ENCODE results near the gene PSRC1.

Gene PSRC1

DNA sequence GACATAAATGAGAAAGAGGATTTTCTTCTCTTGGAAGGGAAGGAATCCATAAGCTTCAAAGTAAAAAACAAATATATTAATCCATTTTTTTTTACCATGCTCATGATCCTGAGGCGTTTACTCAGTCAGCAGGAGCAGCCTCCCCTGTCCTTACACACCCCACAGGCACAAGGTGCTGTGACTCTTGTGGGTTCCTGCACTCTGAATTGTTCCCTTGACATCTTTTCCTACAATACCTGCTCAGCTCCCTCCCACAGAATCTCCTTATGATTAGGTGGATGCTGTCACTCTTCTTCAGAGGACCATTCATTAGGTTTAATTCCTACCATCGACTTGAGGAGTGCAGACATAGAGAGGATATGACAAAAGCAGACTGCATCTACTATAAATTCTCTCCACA, 10.1 kb upstream of the PSRC1 start:
- H2AFZ ChIP-seq (ENCODE audit: low read length): no peak overlapping the region
- no peaks in the 10 kb centered on the region for H3K79me2 ChIP-seq (ENCODE audit: insufficient read depth, low read length)
- H4K20me1 ChIP-seq (ENCODE audit: insufficient read depth, low read length, poor library complexity, severe bottlenecking): no peaks in the 10 kb centered on the region
- no peak overlapping the region for H3K4me3 ChIP-seq (ENCODE audit: low read length, poor library complexity, severe bottlenecking)
- H3K4me1 ChIP-seq (ENCODE audit: insufficient read depth, low read length, poor library complexity, severe bottlenecking): no peaks in the 10 kb centered on the region
- no peaks in the 10 kb centered on the region for H3K9me3 ChIP-seq (ENCODE audit: insufficient read depth, low read depth, low read length)
- H3K4me2 ChIP-seq (ENCODE audit: low read depth, low read length, poor library complexity, severe bottlenecking): no peak overlapping the region
- H3K27me3 ChIP-seq (ENCODE audit: insufficient read depth, low read length, poor library complexity, severe bottlenecking): no peaks in the 10 kb centered on the region
- no peak overlapping the region for H3K9ac ChIP-seq (ENCODE audit: low read depth, low read length, poor library complexity, severe bottlenecking)
- no peaks in the 10 kb centered on the region for H3K36me3 ChIP-seq (ENCODE audit: insufficient read depth, low read length)
- H3K9me2 ChIP-seq (replicated peaks; ENCODE audit: low read depth, low read length): no peaks in the 10 kb centered on the region
- TF ChIP-seq EZH2phosphoT487 (IDR thresholded peaks at IDR 0.05; ENCODE audit: borderline replicate concordance): no peak
- TF ChIP-seq CTCF (conservative IDR thresholded peaks at IDR 0.05; ENCODE audit: low read length): no peak
- H3F3A ChIP-seq (ENCODE audit: low read depth): no peaks in the 10 kb centered on the region

- no peak overlapping the region for H2AFZ ChIP-seq (ENCODE audit: low read length)
- H3K9me3 ChIP-seq (ENCODE audit: insufficient read depth, low read depth, low read length): no peaks in the 10 kb centered on the region
- H4K20me1 ChIP-seq (ENCODE audit: insufficient read depth, low read length, poor library complexity, severe bottlenecking): no peaks in the 10 kb centered on the region
- no peak overlapping the region for H3K4me2 ChIP-seq (ENCODE audit: low read depth, low read length, poor library complexity, severe bottlenecking)
- no peaks in the 10 kb centered on the region for H3K27me3 ChIP-seq (ENCODE audit: insufficient read depth, low read length, poor library complexity, severe bottlenecking)
- H3K9ac ChIP-seq (ENCODE audit: low read depth, low read length, poor library complexity, severe bottlenecking): no peak overlapping the region
- H3K9me2 ChIP-seq (replicated peaks; ENCODE audit: low read depth, low read length): no peaks in the 10 kb centered on the region
- no peaks in the 10 kb centered on the region for H3F3A ChIP-seq (ENCODE audit: low read depth)
- no peaks in the 10 kb centered on the region for H3K36me3 ChIP-seq (ENCODE audit: insufficient read depth, low read length)
- no peaks in the 10 kb centered on the region for H3K79me2 ChIP-seq (ENCODE audit: insufficient read depth, low read length)
- no peak overlapping the region for H3K4me3 ChIP-seq (ENCODE audit: low read length, poor library complexity, severe bottlenecking)
- TF ChIP-seq CTCF (conservative IDR thresholded peaks at IDR 0.05; ENCODE audit: low read length): no peak
- TF ChIP-seq EZH2phosphoT487 (IDR thresholded peaks at IDR 0.05; ENCODE audit: borderline replicate concordance): no peak
- no peaks in the 10 kb centered on the region for H3K4me1 ChIP-seq (ENCODE audit: insufficient read depth, low read length, poor library complexity, severe bottlenecking)
Measured at GRCh38 chr1:109292364-109292763, 9.4 kb upstream of the PSRC1 start.

DNA sequence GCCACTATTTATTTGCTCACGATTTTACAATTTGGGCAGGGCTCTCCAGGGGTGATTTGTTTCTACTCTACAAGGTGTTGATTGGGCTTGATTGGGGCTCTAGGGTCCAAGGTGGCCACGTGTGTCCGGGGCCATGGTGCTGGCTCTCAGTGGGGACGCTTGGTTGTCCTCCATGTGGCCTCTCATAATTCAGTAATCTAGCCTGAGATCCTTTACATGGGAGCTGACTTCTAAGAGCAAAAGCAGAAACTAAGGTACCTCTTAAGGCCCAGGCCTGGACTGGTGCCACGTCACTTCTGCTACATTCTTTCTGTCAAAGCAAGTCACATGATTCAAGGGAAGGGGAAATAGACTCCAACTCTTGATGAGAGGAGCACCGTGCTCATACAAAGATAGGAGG, 8.1 kb upstream of the PSRC1 start:
- Histone ChIP-seq H3K9ac (ENCODE audit: low read depth, low read length, poor library complexity, severe bottlenecking) (no peak overlapping the region), H3K79me2 (ENCODE audit: insufficient read depth, low read length) (no peaks in the 10 kb centered on the region), H3K36me3 (ENCODE audit: insufficient read depth, low read length) (no peaks in the 10 kb centered on the region), H4K20me1 (ENCODE audit: insufficient read depth, low read length, poor library complexity, severe bottlenecking) (no peaks in the 10 kb centered on the region), H3K4me3 (ENCODE audit: low read length, poor library complexity, severe bottlenecking) (no peak overlapping the region), H3K4me1 (ENCODE audit: insufficient read depth, low read length, poor library complexity, severe bottlenecking) (no peaks in the 10 kb centered on the region), H3K9me3 (ENCODE audit: insufficient read depth, low read depth, low read length) (no peaks in the 10 kb centered on the region), H3K4me2 (ENCODE audit: low read depth, low read length, poor library complexity, severe bottlenecking) (no peak overlapping the region), H2AFZ (ENCODE audit: low read length) (no peak overlapping the region), H3K27me3 (ENCODE audit: insufficient read depth, low read length, poor library complexity, severe bottlenecking) (no peaks in the 10 kb centered on the region), H3K9me2 (replicated peaks; ENCODE audit: low read depth, low read length) (no peaks in the 10 kb centered on the region), H3F3A (ENCODE audit: low read depth) (no peaks in the 10 kb centered on the region)
- TF ChIP-seq EZH2phosphoT487 (IDR thresholded peaks at IDR 0.05; ENCODE audit: borderline replicate concordance) (no peak), CTCF (conservative IDR thresholded peaks at IDR 0.05; ENCODE audit: low read length) (no peak)
